GM12801 (cell line): ENCODE measurements around the gene HAUS2.

ENCODE experiments used
- TF ChIP-seq, protein P1 (sequence below): IDR thresholded peaks from one replicate; pipeline ENCODE4 v1.5.1; 2011; ENCODE audit warnings: control low read depth; ENCODE audit not compliant: insufficient read length; ENCODE audit errors: extremely low read depth

Gene HAUS2

DNA sequence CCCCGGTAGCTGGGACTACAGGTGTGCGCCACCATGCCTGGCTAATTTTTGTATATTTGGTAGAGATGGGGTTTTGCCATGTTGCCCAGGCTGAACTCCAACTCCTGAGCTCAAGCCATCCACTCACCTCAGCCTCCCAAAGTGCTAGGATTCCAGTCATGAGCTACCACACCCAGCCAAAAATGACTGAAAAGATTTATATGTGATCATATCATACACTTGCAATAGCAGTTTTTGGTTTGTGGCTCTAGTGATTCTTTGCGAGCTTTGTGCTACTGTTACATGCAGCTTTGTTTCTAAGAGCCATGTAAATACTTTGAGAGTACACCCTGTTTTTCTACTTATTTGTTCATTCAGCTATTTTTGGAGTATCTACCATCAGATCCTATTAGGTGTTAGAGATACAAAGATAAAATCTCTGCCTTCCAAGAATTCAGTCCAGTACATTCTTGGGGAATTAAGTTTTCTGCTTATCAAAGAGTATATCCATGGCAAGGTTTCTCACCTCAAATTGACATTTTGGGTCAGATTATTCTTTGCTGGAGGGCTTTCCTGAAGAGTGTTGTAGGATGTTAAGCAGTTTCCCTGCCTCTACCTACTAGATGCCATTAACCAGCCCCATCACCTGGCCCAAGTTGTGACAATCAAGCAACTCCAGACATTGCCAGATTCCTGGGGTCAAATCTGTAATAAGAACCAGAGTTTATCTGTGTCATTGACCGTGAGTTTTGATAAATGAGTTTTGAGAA, 38.2 kb upstream of the HAUS2 start:
- TF ChIP-seq, protein P1, sequence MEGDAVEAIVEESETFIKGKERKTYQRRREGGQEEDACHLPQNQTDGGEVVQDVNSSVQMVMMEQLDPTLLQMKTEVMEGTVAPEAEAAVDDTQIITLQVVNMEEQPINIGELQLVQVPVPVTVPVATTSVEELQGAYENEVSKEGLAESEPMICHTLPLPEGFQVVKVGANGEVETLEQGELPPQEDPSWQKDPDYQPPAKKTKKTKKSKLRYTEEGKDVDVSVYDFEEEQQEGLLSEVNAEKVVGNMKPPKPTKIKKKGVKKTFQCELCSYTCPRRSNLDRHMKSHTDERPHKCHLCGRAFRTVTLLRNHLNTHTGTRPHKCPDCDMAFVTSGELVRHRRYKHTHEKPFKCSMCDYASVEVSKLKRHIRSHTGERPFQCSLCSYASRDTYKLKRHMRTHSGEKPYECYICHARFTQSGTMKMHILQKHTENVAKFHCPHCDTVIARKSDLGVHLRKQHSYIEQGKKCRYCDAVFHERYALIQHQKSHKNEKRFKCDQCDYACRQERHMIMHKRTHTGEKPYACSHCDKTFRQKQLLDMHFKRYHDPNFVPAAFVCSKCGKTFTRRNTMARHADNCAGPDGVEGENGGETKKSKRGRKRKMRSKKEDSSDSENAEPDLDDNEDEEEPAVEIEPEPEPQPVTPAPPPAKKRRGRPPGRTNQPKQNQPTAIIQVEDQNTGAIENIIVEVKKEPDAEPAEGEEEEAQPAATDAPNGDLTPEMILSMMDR: no peak

DNA sequence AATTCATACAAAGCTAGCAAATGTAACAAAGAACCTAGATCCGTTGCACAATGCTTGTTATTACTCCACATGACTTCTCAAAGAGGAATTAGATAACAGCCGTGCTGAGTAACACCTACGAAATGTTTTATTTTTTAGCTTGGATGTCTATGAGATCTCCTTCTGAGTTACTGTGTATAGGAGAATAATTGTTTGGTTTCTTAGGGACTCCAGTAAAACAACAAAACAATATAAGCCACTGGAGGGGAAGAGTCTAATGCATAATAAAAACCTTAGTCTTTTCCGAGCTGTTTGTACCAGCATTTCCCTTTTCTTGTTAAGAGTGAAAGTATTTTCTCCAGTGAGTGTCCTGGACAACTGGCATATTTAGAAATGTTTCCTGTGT, 37.6 kb upstream of the HAUS2 start:
- TF ChIP-seq, protein P1: no peak

DNA sequence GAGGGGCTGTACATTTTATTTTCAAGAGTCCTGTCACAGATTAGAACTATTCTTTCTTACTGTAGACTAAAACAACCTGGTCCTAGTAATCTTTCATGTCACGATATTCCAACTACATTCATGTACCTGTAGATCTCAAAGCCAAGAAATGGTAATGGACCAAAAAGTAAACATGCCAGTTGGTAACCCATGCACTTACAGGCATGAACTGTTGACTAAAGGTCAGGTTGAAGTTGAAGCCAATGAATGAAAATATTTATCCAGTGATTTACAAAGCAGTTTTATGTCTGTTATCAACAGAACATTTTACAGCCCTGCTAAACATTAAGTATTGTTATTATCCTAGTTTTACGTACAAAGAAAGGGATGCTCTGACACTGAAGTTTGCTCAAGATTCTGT, 25.3 kb upstream of the HAUS2 start:
- TF ChIP-seq, protein P1: no peak

DNA sequence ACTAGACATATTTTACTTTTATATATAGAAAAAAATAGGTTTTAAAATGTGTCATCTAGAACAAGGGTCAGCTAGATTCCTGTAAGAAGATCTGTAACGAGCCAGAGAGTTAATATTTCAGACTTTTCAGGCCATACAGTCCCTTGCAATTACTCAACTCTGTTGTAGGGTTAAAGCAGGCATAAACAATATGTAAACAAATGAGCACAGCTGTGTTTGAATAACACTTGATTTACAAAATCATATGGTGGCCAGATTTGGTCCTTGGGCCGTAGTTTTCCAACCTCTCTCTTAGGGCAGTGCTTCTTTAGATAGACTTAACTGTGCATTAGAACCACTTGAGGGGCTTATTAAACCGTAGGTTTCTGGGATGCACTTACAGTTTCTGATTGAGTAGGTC, 19.7 kb upstream of the HAUS2 start:
- TF ChIP-seq, protein P1: no peak

DNA sequence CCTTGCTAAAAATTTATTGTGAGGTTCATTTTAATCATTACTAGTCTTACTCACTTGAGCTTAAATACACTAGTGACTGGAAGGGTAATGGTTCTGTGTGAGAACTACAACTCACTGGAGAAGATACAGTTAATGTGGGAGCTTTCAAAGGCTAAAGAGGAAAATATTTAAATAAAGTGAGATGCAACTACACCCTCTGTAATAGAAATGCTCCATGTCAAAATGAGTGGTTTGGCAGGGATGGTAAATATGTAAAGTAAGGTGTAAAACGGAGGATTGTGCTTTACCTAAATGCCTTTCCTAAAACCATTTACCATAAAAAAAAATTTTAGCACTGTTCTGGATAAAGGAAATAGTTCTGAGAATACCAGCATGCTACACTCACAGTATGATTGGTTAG, 15.4 kb upstream of the HAUS2 start:
- TF ChIP-seq, protein P1: no peak

DNA sequence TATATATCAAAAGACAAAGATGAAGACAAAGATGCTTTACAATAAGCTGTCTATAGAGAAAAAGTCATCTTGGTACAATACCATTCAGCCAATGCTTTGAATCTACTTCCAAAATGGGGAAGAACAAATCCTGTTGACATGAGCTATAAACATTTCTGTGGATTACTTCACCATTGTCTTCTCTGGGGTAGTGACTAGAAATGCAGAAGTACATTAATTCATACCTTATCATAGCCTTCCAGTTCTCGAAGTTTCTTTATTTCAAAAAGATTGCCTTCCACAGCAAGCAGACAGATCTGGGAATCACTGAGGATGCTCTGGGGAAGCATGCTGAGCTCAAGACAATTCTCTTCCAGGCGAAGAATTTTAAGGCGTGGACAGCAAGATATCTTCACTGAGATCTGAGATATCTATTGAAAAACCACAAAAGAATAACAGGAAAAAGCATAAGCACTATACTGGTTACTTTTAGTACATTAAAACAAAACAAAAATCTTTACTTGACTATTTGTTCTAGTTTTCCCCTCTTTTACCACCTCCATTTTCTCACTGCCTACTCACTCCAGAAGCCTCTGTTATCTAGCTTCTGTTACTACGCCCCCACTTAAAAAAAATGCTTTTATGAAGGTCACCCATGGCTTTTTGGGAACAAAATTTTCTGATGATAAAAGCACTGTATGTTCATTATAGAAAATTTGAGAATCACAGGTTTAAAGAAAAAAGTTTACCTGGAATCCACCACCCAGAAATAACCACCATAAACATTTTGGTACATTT, 3.6 kb upstream of the HAUS2 start:
- TF ChIP-seq, protein P1: no peak

DNA sequence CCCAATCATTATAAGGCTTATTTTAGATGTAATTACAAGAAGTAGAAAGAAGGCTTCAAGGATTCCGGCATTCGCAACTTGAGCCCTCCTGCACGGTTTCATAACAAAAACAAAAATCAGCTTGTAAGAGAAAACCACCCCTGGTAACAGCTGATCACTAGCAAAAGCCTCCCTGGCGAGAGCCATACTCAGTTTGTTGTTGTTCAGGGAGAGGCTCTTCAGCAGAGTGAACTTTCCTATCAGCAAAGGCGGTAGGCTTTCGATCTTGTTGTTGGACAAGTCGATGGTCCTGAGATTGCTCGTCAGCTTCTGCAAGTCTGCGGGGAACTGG, 755 bp upstream of the HAUS2 start:
- TF ChIP-seq, protein P1: no peak
